Large intestine (tissue), 3 donors: Measurements from ENCODE around the gene ARHGEF39. TPM values are rescaled to one million over a fixed set of nuclear protein-coding genes. Genes with fewer than 3 reads are reported as not detected.

ENCODE experiments used
- DNase-seq, 2 donors: peaks; one replicate each; pipeline versions ENCODE4 v3.0.0 to v3.0.0-alpha.2; 2013
- H3K27ac ChIP-seq: one replicate; pipeline ENCODE4 v1.5.1; 2013; ENCODE audit warnings: low read length
- H3K27me3 ChIP-seq: 2 replicates; pipeline ENCODE4 v1.6.1; 2013; ENCODE audit warnings: low read length; ENCODE audit not compliant: control insufficient read depth, insufficient read depth
- H3K36me3 ChIP-seq: 2 replicates; pipeline ENCODE4 v1.6.1; 2013; ENCODE audit warnings: low read length; ENCODE audit not compliant: control insufficient read depth, insufficient read depth
- H3K4me1 ChIP-seq: one replicate; pipeline ENCODE4 v1.6.1; 2013; ENCODE audit warnings: low read length; ENCODE audit not compliant: control insufficient read depth, insufficient read depth
- H3K4me3 ChIP-seq: one replicate; pipeline ENCODE4 v1.5.1; 2013; ENCODE audit warnings: low read length
- H3K9me3 ChIP-seq: one replicate; pipeline ENCODE4 v1.6.1; 2013; ENCODE audit warnings: mild to moderate bottlenecking, low read depth, low read length, moderate library complexity; ENCODE audit not compliant: control insufficient read depth
- WGBS: methylation state at CpG from one replicate; pipeline ENCODE4 v1.1.5; 2013; ENCODE audit warnings: low lambda C conversion rate; ENCODE audit not compliant: insufficient coverage; 5-methylcytosine and 5-hydroxymethylcytosine counted together
- polyA plus RNA-seq: library from polyadenylated mRNA; unstranded; fragments of 120-200 nt; gene quantifications from one replicate; pipeline ENCODE4 v1.2.1, GENCODE V29; 2013

Gene ARHGEF39
- polyA plus RNA-seq, 1 donor = 5.2 TPM

- Histone ChIP-seq H3K4me1 (peaks cover 17% of the 10 kb centered on the region), H3K27ac (peak overlapping the region; percentile 86), H3K4me3 (no peak overlapping the region), H3K36me3 (peaks cover 4% of the 10 kb centered on the region), H3K9me3 (peaks cover 2% of the 10 kb centered on the region), H3K27me3 (peaks cover 2% of the 10 kb centered on the region)
- DNase-seq = peak in 1 of 2 donors; percentile 28
- WGBS = 80% methylated on average over 1 of the region's 13 CpGs
Measured at GRCh38 chr9:35691757-35692301, 26.8 kb upstream of the ARHGEF39 start.

DNA sequence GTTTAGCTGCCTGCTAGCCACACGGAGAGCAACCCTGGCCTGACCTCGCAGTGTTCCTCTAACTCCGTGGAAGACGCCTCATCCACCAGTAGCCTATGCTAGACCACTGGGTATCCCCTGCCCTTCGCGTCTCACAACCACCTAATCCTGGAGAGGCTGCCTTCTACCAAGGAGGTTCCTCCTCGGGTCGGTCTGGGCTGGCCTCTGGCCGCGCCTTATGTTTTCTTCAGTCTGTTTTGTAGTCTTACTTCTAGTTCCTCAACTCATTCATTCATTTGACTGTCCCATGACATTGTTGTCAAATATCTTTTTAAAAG lies 26.3 kb upstream of the ARHGEF39 start:
- Histone ChIP-seq H3K9me3 (peaks cover 2% of the 10 kb centered on the region), H3K4me3 (peak overlapping the region; percentile 78), H3K27ac (peak overlapping the region; percentile 86), H3K36me3 (peaks cover 5% of the 10 kb centered on the region), H3K4me1 (peaks cover 17% of the 10 kb centered on the region), H3K27me3 (peaks cover 2% of the 10 kb centered on the region)
- WGBS = 64% methylated on average over 2 of the region's 10 CpGs
- DNase-seq = no peak

- Histone ChIP-seq H3K9me3 (peaks cover 2% of the 10 kb centered on the region), H3K27me3 (peaks cover 2% of the 10 kb centered on the region), H3K4me1 (peaks cover 17% of the 10 kb centered on the region), H3K27ac (peak overlapping the region; percentile 86), H3K36me3 (peaks cover 3% of the 10 kb centered on the region), H3K4me3 (peak overlapping the region; percentile 78)
- DNase-seq = peak; percentile 57 to 69
- WGBS = no CpG with 5 or more reads among the region's 61 CpGs
Measured at GRCh38 chr9:35690614-35691333, 25.8 kb upstream of the ARHGEF39 start.

DNA sequence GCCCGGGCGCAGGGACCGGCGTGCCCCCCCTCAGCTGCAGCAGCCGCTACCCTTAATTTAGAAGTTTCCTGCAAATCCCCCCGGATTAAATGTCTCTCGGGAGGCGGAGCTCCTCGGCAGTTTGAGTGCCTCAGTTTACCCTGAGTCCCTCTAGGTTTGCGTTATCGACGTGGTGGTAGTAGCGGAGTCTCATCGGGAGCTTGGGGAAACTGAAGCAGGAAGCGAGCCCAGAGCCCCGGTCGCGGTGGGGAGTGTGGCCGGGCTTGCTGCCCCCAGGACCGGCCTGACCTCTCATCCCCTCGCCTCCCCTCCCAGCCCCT lies 25.3 kb upstream of the ARHGEF39 start:
- Histone ChIP-seq H3K27me3 (peaks cover 2% of the 10 kb centered on the region), H3K9me3 (peaks cover 7% of the 10 kb centered on the region), H3K36me3 (peaks cover 7% of the 10 kb centered on the region), H3K4me1 (peaks cover 17% of the 10 kb centered on the region), H3K27ac (peak overlapping the region; percentile 86), H3K4me3 (peak overlapping the region; percentile 78)
- no CpG with 5 or more reads among the region's 21 CpGs for WGBS
- no peak for DNase-seq

GRCh38 chr9:35689542-35690293 lies 24.7 kb upstream of the ARHGEF39 start, which contains the start of gene TPM2:
TSS of gene TPM2 (minus strand) at chr9:35689925. CDS start at chr9:35689817, 108 bp downstream.
- DNase-seq = peak; percentile 42 to 64
- H3K27me3 ChIP-seq = peaks cover 2% of the 10 kb centered on the region
- no CpG with 5 or more reads among the region's 61 CpGs for WGBS
- H3K4me3 ChIP-seq = peak within 1 kb of the TSS; percentile 78
- peaks cover 17% of the 10 kb centered on the region for H3K4me1 ChIP-seq
- peaks cover 9% of the 10 kb centered on the region for H3K9me3 ChIP-seq
- H3K27ac ChIP-seq = peak within 1 kb of the TSS; percentile 86
- peaks cover 13% of the 10 kb centered on the region for H3K36me3 ChIP-seq

GRCh38 chr9:35688558-35689541 lies 23.9 kb upstream of the ARHGEF39 start:
- H3K36me3 ChIP-seq = peaks cover 19% of the 10 kb centered on the region
- H3K4me1 ChIP-seq = peaks cover 17% of the 10 kb centered on the region
- peaks cover 2% of the 10 kb centered on the region for H3K27me3 ChIP-seq
- peaks cover 9% of the 10 kb centered on the region for H3K9me3 ChIP-seq
- H3K27ac ChIP-seq = peak overlapping the region; percentile 64
- peak in 1 of 2 donors; percentile 32 for DNase-seq
- 60% methylated on average over 1 of the region's 12 CpGs for WGBS
- H3K4me3 ChIP-seq = peak overlapping the region; percentile 78

DNA sequence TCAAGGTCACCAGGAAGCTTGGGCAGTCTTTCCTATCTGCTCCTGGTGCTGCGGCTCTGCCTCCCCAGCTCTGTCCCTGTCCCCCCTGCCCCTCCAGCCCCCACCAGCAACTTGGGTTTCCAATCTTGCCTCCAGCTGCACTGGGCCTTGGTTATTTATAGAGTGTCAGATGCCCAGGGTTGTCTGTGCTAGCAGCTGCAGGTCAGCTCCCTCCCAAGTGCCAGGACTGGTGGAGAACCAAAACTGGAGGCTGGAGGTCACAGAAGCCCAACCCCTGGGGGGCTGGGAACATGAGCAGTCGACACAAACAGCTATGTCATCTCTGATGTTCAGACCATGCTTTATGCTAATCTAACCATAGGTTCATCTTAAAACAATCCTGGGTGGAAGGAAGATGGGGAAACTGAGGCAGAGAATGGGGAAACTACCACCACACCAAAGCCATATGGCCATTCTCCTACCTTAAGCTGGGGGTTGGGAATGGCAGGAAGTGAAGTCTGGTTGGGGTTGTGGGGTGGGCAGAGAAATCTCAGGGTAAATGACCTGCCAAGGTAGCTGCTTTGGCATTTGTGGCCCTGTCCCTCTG lies 23.1 kb upstream of the ARHGEF39 start:
- peaks cover 2% of the 10 kb centered on the region for H3K27me3 ChIP-seq
- H3K4me3 ChIP-seq = peak overlapping the region; percentile 78
- H3K4me1 ChIP-seq = peaks cover 17% of the 10 kb centered on the region
- WGBS = no CpG with 5 or more reads among the region's 2 CpGs
- peak overlapping the region; percentile 34 for H3K27ac ChIP-seq
- no peak for DNase-seq
- peaks cover 9% of the 10 kb centered on the region for H3K9me3 ChIP-seq
- H3K36me3 ChIP-seq = peaks cover 26% of the 10 kb centered on the region

DNA sequence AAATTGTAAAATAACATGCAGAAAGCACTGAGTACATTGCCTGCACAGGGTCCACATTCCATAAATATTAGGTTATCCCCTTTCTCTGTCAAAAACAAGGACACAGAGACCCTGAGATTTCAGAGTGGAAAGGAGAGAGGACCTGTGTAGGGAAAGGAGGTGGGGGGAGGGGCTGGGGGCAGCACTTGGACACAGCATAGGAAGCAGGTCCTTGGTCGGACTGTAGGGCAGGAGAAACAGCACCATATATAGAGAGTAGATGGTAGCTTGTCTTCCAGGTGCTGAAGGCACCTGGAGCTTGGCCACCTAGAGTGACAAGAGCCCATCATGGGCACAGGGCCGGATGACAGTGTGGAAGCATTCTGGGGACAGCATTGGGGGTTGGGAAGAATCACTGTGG lies 22.3 kb upstream of the ARHGEF39 start:
- peaks cover 2% of the 10 kb centered on the region for H3K27me3 ChIP-seq
- peaks cover 9% of the 10 kb centered on the region for H3K9me3 ChIP-seq
- peak overlapping the region; percentile 8 for H3K27ac ChIP-seq
- H3K36me3 ChIP-seq = peaks cover 33% of the 10 kb centered on the region
- H3K4me1 ChIP-seq = peaks cover 17% of the 10 kb centered on the region
- DNase-seq = no peak
- H3K4me3 ChIP-seq = peak overlapping the region; percentile 3
- WGBS = no CpG with 5 or more reads among the region's 2 CpGs

DNA sequence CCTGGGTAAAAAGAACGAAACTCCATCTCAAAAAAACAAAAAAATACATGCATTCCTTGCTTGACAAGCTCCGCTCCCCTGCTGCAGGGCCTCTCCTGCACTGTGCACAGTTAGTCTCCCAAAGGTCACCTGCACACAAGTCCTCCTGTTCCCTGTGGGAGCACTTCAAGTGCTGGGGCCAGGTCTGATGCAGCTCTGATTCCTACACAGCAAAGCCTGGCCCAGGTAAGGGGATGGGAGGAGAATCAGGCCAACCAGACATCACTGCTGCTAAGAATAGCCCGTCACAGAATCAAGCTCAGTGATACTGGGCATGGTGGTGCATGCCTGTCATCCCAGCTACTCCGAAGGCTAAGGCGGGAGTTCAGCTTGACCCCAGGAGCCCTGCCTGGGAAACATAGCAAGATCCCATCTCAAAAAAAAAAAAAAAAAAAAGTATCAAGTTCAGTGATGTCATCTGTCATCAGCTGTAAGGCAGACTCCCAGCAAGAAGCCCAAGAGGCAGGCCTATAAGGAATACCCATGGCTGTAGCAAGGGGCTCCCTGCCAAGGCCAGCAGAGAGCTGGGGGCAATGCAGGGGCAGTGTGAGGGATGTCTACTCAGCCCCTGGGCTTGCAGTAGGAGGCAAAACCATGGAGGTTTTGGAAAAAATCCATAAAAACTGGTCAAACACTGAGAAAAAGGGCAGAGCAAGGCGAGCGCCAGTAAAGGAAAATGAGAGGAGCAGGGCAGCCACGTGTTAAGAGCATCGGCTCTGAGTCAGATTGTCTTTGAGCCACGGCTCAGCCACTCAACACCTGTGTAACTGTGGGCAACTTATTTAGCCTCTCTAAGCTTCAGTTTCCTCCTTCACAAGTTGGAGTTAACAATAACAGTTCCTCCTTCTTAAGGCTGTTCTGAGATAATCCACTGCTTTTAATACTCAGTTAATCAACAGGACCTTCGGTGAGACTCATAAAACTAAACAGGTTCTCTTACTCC lies 21.5 kb upstream of the ARHGEF39 start:
- DNase-seq = no peak
- Histone ChIP-seq H3K27me3 (peaks cover 2% of the 10 kb centered on the region), H3K27ac (no peak overlapping the region), H3K36me3 (peaks cover 38% of the 10 kb centered on the region), H3K4me1 (peaks cover 17% of the 10 kb centered on the region), H3K9me3 (peaks cover 9% of the 10 kb centered on the region), H3K4me3 (peak overlapping the region; percentile 13)
- 100% methylated on average over 1 of the region's 11 CpGs for WGBS
